RCC 7860 (cell line): Measurements from ENCODE around the gene AP4M1.
A peak's percentile ranks its signal among the peaks of the same experiment; 100 is the strongest.
"Not testable (repeated sequence)": the region's sequence is repeated elsewhere in the genome, so short reads cannot be mapped to it uniquely, and the experiment has no call there.

Source experiments
- DNase-seq: peaks from one replicate; pipeline ENCODE4 v3.0.0-alpha.2; 2015; ENCODE audit warnings: low spot score
- FAIRE-seq: peaks from 2 replicates; lab custom pipeline; 2012; peaks lifted over from hg19 to GRCh38; lab: Jason Lieb, UNC

The AP4M1 gene

GRCh38 chr7:100128637-100128963 is 27.2 kb downstream of the AP4M1 start:
- no peak for DNase-seq
- FAIRE-seq = no peak

- FAIRE-seq, DNase-seq: not testable (repeated sequence)
Observed at GRCh38 chr7:100130220-100130607, 28.8 kb downstream of the AP4M1 start.

- FAIRE-seq = peak; percentile 16
- DNase-seq = peak; percentile 26
Observed at GRCh38 chr7:100130608-100131453, 29.4 kb downstream of the AP4M1 start.

GRCh38 chr7:100132126-100132525 is 30.7 kb downstream of the AP4M1 start:
- no peak for DNase-seq
- FAIRE-seq = no peak

GRCh38 chr7:100132697-100133151 is 31.3 kb downstream of the AP4M1 start:
- FAIRE-seq (no peak), DNase-seq (peak; percentile 55)

- no peak for FAIRE-seq
- no peak for DNase-seq
Observed at GRCh38 chr7:100137851-100138760, 36.7 kb downstream of the AP4M1 start.

- DNase-seq = no peak
- no peak for FAIRE-seq
Observed at GRCh38 chr7:100141555-100141949, 40.1 kb downstream of the AP4M1 start.

GRCh38 chr7:100142461-100142860 is 41.0 kb downstream of the AP4M1 start:
- DNase-seq = no peak
- no peak for FAIRE-seq

- FAIRE-seq, DNase-seq: not testable (repeated sequence)
Observed at GRCh38 chr7:100146350-100146749, 44.9 kb downstream of the AP4M1 start.

- DNase-seq (no peak), FAIRE-seq (no peak)
Observed at GRCh38 chr7:100147278-100147677, 45.8 kb downstream of the AP4M1 start.

- no peak for FAIRE-seq
- no peak for DNase-seq
Observed at GRCh38 chr7:100148225-100148558, 46.7 kb downstream of the AP4M1 start.

GRCh38 chr7:100148559-100149328 is 47.3 kb downstream of the AP4M1 start, which contains the start of gene LAMTOR4:
LAMTOR4 (plus strand) TSS chr7:100148918; CDS start chr7:100148973, 55 bp downstream.
- peak; percentile 93 for FAIRE-seq
- peak; percentile 100 for DNase-seq

- FAIRE-seq = no peak
- no peak for DNase-seq
Observed at GRCh38 chr7:100152404-100152803, 51.0 kb downstream of the AP4M1 start.

- FAIRE-seq = no peak
- DNase-seq = no peak
Observed at GRCh38 chr7:100152937-100153666, 51.7 kb downstream of the AP4M1 start.

GRCh38 chr7:100153708-100154535 is 52.5 kb downstream of the AP4M1 start:
- DNase-seq (no peak), FAIRE-seq (no peak)

GRCh38 chr7:100154651-100155491 is 53.4 kb downstream of the AP4M1 start:
- FAIRE-seq = no peak

GRCh38 chr7:100155553-100156317 is 54.3 kb downstream of the AP4M1 start:
- FAIRE-seq (no peak), DNase-seq (no peak)

More at GRCh38 chr7:100154651-100155491, 53.4 kb downstream of the AP4M1 start:
- no peak for DNase-seq
